Lung (tissue), 12 donors: ENCODE results near the gene MBNL1. TPM values are rescaled to one million over a fixed set of nuclear protein-coding genes. Genes with fewer than 3 reads are reported as not detected.
A peak's percentile ranks its signal among the peaks of the same experiment; 100 is the strongest.

Source experiments
- ATAC-seq: fragments of 200-7000 bp; cut with Tn5 transposase; one replicate; pipeline ENCODE4 v1.9.1; 2020; ENCODE audit warnings: moderate number of reproducible peaks; ENCODE audit not compliant: insufficient read depth, low FRiP score
- DNase-seq, 3 donors: peaks; one replicate each; pipeline ENCODE4 v3.0.0-alpha.2; 2013 to 2017
- H3K27ac ChIP-seq, 2 donors: one replicate each; pipeline ENCODE4 v1.5.1; 2013; ENCODE audit warnings: mild to moderate bottlenecking in 2 of 2, moderate library complexity in 2 of 2, control low read depth in 1 of 2, inconsistent platforms in 1 of 2, low read depth in 1 of 2, low read length in 1 of 2
- H3K27me3 ChIP-seq, 3 donors: one replicate each; pipeline ENCODE4 v1.5.1; 2013; ENCODE audit warnings: low read length in 2 of 3; ENCODE audit not compliant: control insufficient read depth in 3 of 3, insufficient read depth in 3 of 3
- H3K36me3 ChIP-seq, 4 donors: one replicate each; pipeline ENCODE4 v1.5.1; 2013; ENCODE audit warnings: low read length in 4 of 4, mild to moderate bottlenecking in 1 of 4, moderate library complexity in 1 of 4; ENCODE audit not compliant: control insufficient read depth in 4 of 4, insufficient read depth in 4 of 4
- H3K4me1 ChIP-seq, 5 donors: one replicate each; pipeline ENCODE4 v1.5.1; 2013; ENCODE audit warnings: low read length in 5 of 5, mild to moderate bottlenecking in 2 of 5, moderate library complexity in 1 of 5; ENCODE audit not compliant: control insufficient read depth in 5 of 5, insufficient read depth in 5 of 5
- H3K4me3 ChIP-seq: one replicate; pipeline ENCODE4 v1.5.1; 2013; ENCODE audit warnings: mild to moderate bottlenecking, control low read depth, moderate library complexity
- H3K9ac ChIP-seq, 2 donors: one replicate each; pipeline ENCODE4 v1.5.1; 2013; ENCODE audit warnings: low read length in 2 of 2, control low read depth in 1 of 2; ENCODE audit not compliant: insufficient read depth in 1 of 2
- H3K9me3 ChIP-seq, 4 donors: one replicate each; pipeline ENCODE4 v1.5.1; 2013; ENCODE audit warnings: low read length in 3 of 4, mild to moderate bottlenecking in 1 of 4, moderate library complexity in 1 of 4; ENCODE audit not compliant: control insufficient read depth in 4 of 4, insufficient read depth in 3 of 4
- WGBS, 2 donors: extraction: QIAGEN DNeasy Blood & Tissue Kit; methylation state at CpG; one replicate each; pipeline ENCODE4 v1.1.7; 2013; 5-methylcytosine and 5-hydroxymethylcytosine counted together
- polyA plus RNA-seq, 2 donors: library from polyadenylated mRNA; stranded (reverse); fragments of 200-250 nt; gene quantifications; one replicate each; pipeline ENCODE4 v1.2.1, GENCODE V29; 2013
- total RNA-seq, 2 donors: library from RNA; depleted of rRNA in 1 of 2; stranded (reverse); fragments of >200 nt in 1 of 2; gene quantifications; one replicate each; pipeline ENCODE4 v1.2.1, GENCODE V29; 2014 to 2021
- TF ChIP-seq, protein P1 (sequence below): IDR thresholded peaks from 2 replicates; pipeline ENCODE4 v1.5.1; 2012; ENCODE audit warnings: mild to moderate bottlenecking; ENCODE audit errors: control extremely low read depth, extremely low read depth
- donor health status: control.
- donor health status: control.
- donor health status: Bipolar disorder and iron deficiency.
- donor health status: healthy.
- donor health status: DM: yes; HTN: yes; CAD: no.

MBNL1 gene
- total and polyA plus RNA-seq, 4 donors = 55.3 to 266 (median 165) TPM

- Histone ChIP-seq H3K36me3 (peaks cover 0 to 8% (median 5%) of the 10 kb centered on the region in 4 donors), H3K9me3 (no peaks in the 10 kb centered on the region), H3K4me1 (peaks cover 0 to 22% (median 0%) of the 10 kb centered on the region in 5 donors), H3K4me3 (no peak overlapping the region), H3K9ac (no peak overlapping the region), H3K27me3 (no peaks in the 10 kb centered on the region), H3K27ac (no peak overlapping the region)
- no peak for DNase-seq
- TF ChIP-seq, protein P1, sequence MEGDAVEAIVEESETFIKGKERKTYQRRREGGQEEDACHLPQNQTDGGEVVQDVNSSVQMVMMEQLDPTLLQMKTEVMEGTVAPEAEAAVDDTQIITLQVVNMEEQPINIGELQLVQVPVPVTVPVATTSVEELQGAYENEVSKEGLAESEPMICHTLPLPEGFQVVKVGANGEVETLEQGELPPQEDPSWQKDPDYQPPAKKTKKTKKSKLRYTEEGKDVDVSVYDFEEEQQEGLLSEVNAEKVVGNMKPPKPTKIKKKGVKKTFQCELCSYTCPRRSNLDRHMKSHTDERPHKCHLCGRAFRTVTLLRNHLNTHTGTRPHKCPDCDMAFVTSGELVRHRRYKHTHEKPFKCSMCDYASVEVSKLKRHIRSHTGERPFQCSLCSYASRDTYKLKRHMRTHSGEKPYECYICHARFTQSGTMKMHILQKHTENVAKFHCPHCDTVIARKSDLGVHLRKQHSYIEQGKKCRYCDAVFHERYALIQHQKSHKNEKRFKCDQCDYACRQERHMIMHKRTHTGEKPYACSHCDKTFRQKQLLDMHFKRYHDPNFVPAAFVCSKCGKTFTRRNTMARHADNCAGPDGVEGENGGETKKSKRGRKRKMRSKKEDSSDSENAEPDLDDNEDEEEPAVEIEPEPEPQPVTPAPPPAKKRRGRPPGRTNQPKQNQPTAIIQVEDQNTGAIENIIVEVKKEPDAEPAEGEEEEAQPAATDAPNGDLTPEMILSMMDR = no peak
- WGBS, 2 donors = 90 to 92% methylated on average over 2 of the region's 2 CpGs
- no peak for ATAC-seq
These were observed 144.5 kb downstream of the MBNL1 start for GRCh38 chr3:152413240-152413639.

DNA sequence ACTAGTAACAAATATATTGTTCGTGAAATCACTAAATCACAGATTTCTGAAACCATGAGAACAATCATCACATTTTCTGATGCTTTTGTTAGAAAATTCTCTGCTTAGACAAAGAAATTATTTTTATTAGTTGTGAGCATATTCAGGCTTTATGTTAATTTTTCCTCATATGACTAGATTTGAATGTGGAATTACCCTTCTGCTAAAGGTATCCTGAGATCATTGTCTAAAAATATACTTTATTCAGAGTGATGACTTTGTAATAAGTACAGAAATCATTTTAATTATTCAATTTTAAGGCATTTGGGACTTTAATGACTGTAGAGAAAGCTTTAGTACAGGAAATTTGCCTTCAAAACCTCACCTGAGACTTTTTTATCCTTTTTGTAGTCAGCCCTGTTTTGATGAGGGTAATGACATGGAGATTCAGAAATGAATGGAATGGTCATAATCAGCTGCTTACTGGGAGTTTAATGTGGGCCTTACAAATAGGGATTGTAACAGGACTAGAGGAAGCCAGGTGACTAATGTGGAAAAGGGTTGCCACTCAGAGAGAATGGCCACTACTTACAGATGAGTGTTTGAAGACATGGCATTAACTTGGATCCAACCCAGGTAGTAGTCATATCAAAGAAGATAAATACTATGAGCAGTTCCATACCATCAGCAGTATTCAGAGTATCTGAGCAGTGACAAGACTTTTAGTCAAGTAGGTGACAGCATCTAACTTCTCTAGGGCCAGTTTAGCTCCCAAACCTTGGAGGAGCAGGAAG lies 148.3 kb downstream of the MBNL1 start:
- Histone ChIP-seq H3K9me3 (no peaks in the 10 kb centered on the region), H3K9ac (no peak overlapping the region), H3K27me3 (no peaks in the 10 kb centered on the region), H3K27ac (peak overlapping the region in 1 of 2 donors; percentile 78), H3K36me3 (peaks cover 19 to 30% (median 22%) of the 10 kb centered on the region in 4 donors), H3K4me3 (no peak overlapping the region), H3K4me1 (peaks cover 0 to 14% (median 0%) of the 10 kb centered on the region in 5 donors)
- 97 to 100% methylated on average over 1 of the region's 1 CpG for WGBS, 2 donors
- TF ChIP-seq, protein P1 = no peak
- ATAC-seq (no peak), DNase-seq (no peak)

GRCh38 chr3:152419748-152420147 lies 151.0 kb downstream of the MBNL1 start:
- H3K27ac ChIP-seq = no peak overlapping the region
- TF ChIP-seq, protein P1 = no peak
- DNase-seq (no peak), ATAC-seq (no peak)
- no peak overlapping the region for H3K9ac ChIP-seq
- peaks cover 0 to 9% (median 0%) of the 10 kb centered on the region in 5 donors for H3K4me1 ChIP-seq
- 94% methylated on average over 7 of the region's 7 CpGs for WGBS, 2 donors
- H3K27me3 ChIP-seq = no peaks in the 10 kb centered on the region
- H3K9me3 ChIP-seq = no peaks in the 10 kb centered on the region
- H3K36me3 ChIP-seq = peaks cover 19 to 30% (median 22%) of the 10 kb centered on the region in 4 donors
- H3K4me3 ChIP-seq = no peak overlapping the region
